GM12801 (cell line): ENCODE data around the gene RETREG2.

Source experiments
- CTCF ChIP-seq: IDR thresholded peaks from one replicate; pipeline ENCODE4 v1.5.1; 2011; ENCODE audit warnings: control low read depth; ENCODE audit not compliant: insufficient read length; ENCODE audit errors: extremely low read depth

RETREG2 gene

GRCh38 chr2:219142329-219142728 is 35.7 kb upstream of the RETREG2 start:
- no peak for TF ChIP-seq CTCF

- TF ChIP-seq CTCF = no peak
Observed at GRCh38 chr2:219149667-219150066, 28.4 kb upstream of the RETREG2 start.

- no peak for TF ChIP-seq CTCF
Observed at GRCh38 chr2:219155054-219155644, 22.9 kb upstream of the RETREG2 start.

- no peak for TF ChIP-seq CTCF
Observed at GRCh38 chr2:219157396-219157795, 20.7 kb upstream of the RETREG2 start.

- TF ChIP-seq CTCF = no peak
Observed at GRCh38 chr2:219158025-219158424, 20.1 kb upstream of the RETREG2 start.

GRCh38 chr2:219158586-219158985 is 19.5 kb upstream of the RETREG2 start:
- no peak for TF ChIP-seq CTCF

- no peak for TF ChIP-seq CTCF
Observed at GRCh38 chr2:219159771-219160185, 18.3 kb upstream of the RETREG2 start.
